GM12872 (cell line): ENCODE data around the gene GRIA3.

Experiments used
- TF ChIP-seq, protein P1 (sequence below): IDR thresholded peaks from 3 replicates; pipeline ENCODE4 v1.5.1; 2011; ENCODE audit warnings: low read depth, mild to moderate bottlenecking, low read length, moderate library complexity; ENCODE audit not compliant: insufficient read depth

Gene GRIA3

DNA sequence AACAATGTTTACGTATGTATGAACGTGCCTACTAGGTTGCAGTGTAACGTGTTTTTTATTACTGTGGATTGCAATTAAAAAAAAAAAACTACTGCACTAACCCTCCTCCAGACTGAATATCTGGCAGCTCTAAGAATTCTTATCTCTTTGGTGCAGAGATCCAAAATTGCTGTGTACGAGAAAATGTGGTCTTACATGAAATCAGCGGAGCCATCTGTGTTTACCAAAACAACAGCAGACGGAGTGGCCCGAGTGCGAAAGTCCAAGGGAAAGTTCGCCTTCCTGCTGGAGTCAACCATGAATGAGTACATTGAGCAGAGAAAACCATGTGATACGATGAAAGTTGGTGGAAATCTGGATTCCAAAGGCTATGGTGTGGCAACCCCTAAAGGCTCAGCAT is 280.6 kb downstream of the GRIA3 start:
- TF ChIP-seq, protein P1, sequence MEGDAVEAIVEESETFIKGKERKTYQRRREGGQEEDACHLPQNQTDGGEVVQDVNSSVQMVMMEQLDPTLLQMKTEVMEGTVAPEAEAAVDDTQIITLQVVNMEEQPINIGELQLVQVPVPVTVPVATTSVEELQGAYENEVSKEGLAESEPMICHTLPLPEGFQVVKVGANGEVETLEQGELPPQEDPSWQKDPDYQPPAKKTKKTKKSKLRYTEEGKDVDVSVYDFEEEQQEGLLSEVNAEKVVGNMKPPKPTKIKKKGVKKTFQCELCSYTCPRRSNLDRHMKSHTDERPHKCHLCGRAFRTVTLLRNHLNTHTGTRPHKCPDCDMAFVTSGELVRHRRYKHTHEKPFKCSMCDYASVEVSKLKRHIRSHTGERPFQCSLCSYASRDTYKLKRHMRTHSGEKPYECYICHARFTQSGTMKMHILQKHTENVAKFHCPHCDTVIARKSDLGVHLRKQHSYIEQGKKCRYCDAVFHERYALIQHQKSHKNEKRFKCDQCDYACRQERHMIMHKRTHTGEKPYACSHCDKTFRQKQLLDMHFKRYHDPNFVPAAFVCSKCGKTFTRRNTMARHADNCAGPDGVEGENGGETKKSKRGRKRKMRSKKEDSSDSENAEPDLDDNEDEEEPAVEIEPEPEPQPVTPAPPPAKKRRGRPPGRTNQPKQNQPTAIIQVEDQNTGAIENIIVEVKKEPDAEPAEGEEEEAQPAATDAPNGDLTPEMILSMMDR = no peak

DNA sequence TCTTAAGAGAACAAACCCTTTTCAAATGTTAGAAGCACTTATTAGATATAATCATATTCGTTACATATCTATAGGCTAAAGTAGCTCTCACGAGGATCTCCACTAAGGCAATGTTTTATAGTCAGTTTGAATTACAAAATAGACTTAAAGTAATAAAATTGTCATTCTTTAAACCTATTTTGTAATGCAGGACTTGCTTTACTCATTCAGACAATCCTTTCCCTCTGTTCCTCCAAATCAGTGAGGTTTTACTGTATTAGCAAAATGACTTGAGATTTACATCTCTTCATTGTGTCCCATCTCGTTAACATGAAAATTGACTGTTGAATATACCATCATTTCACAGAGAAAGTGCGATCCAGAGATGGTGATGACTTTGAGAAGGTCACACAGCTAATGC is 284.4 kb downstream of the GRIA3 start:
- TF ChIP-seq, protein P1 = no peak

DNA sequence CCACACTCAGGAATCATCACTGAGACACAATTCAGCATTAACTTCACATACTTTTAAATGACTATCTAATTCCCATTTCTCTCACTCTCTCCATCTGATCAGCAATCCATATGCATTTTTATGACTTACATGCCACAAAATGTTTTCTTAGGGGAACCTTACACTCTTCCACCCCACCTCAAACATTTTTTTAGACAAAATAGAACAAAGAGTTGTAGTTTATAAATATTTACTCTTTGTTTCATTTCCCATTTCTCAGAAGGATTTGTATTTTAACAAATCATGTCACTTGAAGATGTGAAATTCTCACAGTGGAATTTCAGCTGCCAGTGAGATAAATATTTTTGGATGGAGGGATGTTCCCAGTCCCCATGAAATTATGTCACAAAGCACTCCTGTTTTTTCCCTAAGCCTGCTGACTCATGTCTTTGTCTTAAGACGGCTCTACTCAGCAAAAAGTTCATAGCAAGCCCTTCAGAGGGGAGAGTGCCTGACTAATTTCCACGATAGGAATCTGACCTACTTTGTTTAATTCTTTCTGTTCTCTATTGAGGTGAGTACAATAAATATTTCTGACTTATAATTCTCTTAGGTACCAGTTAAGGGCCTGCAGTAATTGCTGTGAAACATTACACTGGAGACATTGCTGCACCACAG is 291.1 kb downstream of the GRIA3 start:
- TF ChIP-seq, protein P1 = no peak

DNA sequence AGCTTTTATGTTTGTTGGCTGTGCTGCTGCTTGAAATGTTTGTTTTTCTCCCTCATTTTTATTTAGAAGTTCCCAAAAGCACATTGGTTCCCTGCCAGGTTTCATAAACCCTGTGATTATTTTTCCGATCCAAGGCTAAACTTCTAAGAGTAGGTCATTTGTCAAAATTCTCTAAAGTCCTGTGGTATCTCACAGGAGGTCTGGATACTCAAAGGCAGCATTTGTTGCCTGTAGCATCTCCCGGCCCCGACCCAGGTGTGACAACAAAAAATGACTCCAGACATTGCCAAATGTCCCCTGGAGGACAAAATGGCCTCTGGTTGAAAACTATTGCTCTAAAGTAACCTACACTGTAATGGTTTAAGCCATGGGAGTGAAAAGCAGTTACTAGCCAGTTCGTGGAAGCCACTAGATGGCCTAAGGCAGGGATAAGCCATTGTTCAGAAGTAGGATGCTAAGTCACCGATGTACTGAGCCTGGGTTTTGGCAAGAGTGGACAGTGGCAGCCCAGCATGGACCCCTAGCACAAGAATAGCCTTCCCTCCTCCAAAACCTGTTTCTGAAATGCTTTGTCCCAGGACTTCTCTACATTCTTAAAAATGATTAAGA is 292.6 kb downstream of the GRIA3 start:
- TF ChIP-seq, protein P1 = no peak

DNA sequence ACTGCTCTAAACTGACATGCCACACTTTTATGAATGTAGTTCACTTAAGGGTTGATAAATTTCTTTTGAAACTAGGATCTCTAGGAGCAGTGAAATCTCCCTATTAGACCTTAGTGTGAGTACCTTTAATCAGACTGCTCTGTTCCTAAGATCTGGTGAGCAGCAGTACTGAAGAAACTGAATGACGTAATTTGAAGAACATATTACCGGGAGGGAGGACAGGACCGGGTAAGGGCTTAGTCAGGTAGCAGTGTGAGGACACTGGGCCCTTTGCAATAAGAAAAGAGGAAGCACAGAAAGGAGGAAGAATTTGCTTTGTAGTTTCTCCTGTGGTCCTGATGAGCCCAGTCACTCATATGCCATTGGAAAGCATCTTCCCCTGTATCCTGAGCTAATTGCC is 293.6 kb downstream of the GRIA3 start:
- TF ChIP-seq, protein P1 = no peak

DNA sequence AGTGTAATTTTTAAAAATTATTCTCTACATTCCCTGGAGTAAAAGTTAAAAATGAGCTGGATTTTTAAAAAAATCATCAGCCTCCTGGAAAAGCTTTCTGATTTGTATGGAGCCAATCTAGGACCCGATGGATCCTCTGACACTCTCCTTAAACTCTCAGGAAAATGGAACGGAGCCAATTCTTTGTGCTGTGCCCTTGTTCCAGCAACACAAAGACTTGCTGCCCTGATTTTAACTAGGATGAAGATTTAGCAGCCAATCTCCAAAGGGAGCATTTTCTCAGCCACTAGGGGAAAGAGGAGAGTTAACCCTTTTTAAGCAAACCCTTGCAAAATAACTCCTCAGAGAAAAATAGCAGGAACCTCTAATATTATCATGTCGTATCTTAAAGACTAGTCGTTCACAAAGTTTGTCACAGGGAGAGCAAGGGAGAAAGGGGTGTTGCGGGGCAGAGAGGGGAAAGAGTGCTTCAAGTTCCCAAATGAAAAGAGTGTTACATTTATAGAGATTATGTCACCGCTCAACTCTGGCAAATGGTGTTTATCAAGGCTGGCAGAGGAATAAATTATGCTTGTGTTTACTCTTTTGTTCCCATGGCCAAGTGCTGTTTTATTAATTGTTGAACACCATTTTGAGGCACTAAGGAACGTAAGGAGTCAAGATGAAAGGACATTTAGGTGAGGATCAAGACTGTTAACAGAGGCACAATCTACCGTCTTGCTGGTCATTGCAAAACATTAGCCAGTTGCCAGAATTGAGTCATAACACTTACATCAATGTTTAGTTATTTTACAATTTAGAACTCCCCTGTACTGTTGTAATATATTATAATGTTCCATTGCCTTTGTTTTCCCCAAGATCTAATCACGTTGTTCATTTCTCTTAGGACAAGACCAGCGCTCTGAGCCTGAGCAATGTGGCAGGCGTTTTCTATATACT is 298.1 kb downstream of the GRIA3 start:
- TF ChIP-seq, protein P1 = no peak

DNA sequence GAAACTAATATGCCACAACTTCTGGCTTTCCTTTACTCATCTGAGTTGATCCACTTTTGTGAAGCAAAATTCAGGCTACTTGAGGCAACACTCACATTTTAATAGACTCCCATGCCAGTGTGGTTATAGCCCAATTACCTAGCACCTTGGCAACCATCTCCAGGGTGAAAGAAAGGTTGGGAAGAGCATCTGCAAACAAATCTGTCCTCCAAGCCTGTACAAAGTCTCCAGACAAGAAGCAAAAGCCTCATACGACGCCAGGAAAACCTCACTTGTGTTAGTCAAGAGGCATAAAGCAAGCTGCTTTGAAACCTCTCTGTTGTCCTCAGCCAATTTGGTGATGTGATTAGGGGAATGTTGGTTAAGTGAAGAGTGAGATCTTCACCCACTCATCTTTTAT is 302.2 kb downstream of the GRIA3 start:
- TF ChIP-seq, protein P1 = no peak
